ENCODE data around the gene SIM2.

SIM2 gene

GRCh38 chr21:36707763-36708285 is 8.9 kb downstream of the SIM2 start:
- H3K27me3 ChIP-seq (ENCODE audit: insufficient read depth, low read length, poor library complexity) = no peaks in the 10 kb centered on the region
- peaks cover 15% of the 10 kb centered on the region; the same call in 1 of the 2 replicates for H3K79me2 ChIP-seq (ENCODE audit: insufficient read depth, low read length)
- no peak overlapping the region for H3K9ac ChIP-seq (ENCODE audit: low read depth, low read length)
- no peak overlapping the region for H3K4me2 ChIP-seq (ENCODE audit: insufficient read depth, low read length)
- no peak overlapping the region for H2AFZ ChIP-seq (ENCODE audit: low read depth, low read length)
- no peak for DNase-seq
- H3K4me3 ChIP-seq (ENCODE audit: low read depth in 1 of 2, low read length in 2 of 2) = no peak overlapping the region
- H3K36me3 ChIP-seq (ENCODE audit: insufficient read depth, low read length) = no peaks in the 10 kb centered on the region
- H3K4me1 ChIP-seq (ENCODE audit: insufficient read depth, low read length) = peaks cover 13% of the 10 kb centered on the region
- H4K20me1 ChIP-seq (ENCODE audit: insufficient read depth, low read length) = no peaks in the 10 kb centered on the region
- TF ChIP-seq CTCF (IDR thresholded peaks at IDR 0.05; ENCODE audit: borderline replicate concordance, extremely low read depth, low read length, poor library complexity, severe bottlenecking) (no peak), EZH2 (IDR thresholded peaks at IDR 0.05; ENCODE audit: borderline replicate concordance, low read depth, low read length, severe bottlenecking) (no peak)
- ATAC-seq (ENCODE audit: insufficient read depth, low read depth) = no peak
- no peaks in the 10 kb centered on the region for H3K9me3 ChIP-seq (ENCODE audit: insufficient read depth, low read length, severe bottlenecking)
- no peak overlapping the region for H3K27ac ChIP-seq (ENCODE audit: low read length)

- no peak overlapping the region for H3K9ac ChIP-seq (ENCODE audit: low read depth, low read length)
- peaks cover 9% of the 10 kb centered on the region for H3K4me1 ChIP-seq (ENCODE audit: insufficient read depth, low read length)
- H4K20me1 ChIP-seq (ENCODE audit: insufficient read depth, low read length) = no peaks in the 10 kb centered on the region
- TF ChIP-seq CTCF (IDR thresholded peaks at IDR 0.05; ENCODE audit: borderline replicate concordance, extremely low read depth, low read length, poor library complexity, severe bottlenecking) (no peak), EZH2 (IDR thresholded peaks at IDR 0.05; ENCODE audit: borderline replicate concordance, low read depth, low read length, severe bottlenecking) (no peak)
- H3K4me3 ChIP-seq (ENCODE audit: low read depth in 1 of 2, low read length in 2 of 2) = no peak overlapping the region
- no peaks in the 10 kb centered on the region for H3K36me3 ChIP-seq (ENCODE audit: insufficient read depth, low read length)
- no peak overlapping the region for H3K4me2 ChIP-seq (ENCODE audit: insufficient read depth, low read length)
- H3K27me3 ChIP-seq (ENCODE audit: insufficient read depth, low read length, poor library complexity) = no peaks in the 10 kb centered on the region
- H3K27ac ChIP-seq (ENCODE audit: low read length) = no peak overlapping the region
- H3K9me3 ChIP-seq (ENCODE audit: insufficient read depth, low read length, severe bottlenecking) = no peaks in the 10 kb centered on the region
- no peak for ATAC-seq (ENCODE audit: insufficient read depth, low read depth)
- no peak for DNase-seq
- no peak overlapping the region for H2AFZ ChIP-seq (ENCODE audit: low read depth, low read length)
- H3K79me2 ChIP-seq (ENCODE audit: insufficient read depth, low read length) = peaks cover 9% of the 10 kb centered on the region; the same call in 1 of the 2 replicates
Observed at GRCh38 chr21:36708286-36709029, 9.5 kb downstream of the SIM2 start.

DNA sequence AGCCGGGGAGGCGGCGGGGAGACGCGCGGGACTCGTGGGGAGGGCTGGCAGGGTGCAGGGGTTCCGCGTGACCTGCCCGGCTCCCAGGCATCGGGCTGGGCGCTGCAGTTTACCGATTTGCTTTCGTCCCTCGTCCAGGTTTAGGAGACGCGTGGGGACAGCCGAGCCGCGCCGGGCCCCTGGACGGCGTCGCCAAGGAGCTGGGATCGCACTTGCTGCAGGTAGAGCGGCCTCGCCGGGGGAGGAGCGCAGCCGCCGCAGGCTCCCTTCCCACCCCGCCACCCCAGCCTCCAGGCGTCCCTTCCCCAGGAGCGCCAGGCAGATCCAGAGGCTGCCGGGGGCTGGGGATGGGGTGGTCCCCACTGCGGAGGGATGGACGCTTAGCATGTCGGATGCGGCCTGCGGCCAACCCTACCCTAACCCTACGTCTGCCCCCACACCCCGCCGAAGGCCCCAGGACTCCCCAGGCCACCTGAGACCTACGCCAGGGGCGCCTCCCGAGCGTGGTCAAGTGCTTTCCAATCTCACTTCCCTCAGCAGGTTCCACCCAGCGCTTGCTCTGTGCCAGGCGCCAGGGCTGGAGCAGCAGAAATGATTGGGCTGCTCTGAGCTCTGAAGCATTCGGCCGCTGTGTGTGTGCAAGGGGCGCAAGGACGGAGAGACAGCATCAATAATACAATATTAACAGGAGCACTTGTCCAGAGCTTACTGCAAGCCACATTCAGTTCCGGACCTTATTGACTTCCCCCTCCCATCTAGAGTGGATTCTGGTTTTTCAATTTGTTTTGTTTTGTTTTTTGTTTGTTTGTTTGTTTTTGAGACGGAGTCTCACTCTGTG is 10.3 kb downstream of the SIM2 start:
- Histone ChIP-seq H3K4me2 (ENCODE audit: insufficient read depth, low read length) (no peak overlapping the region), H3K79me2 (ENCODE audit: insufficient read depth, low read length) (peaks cover 4% of the 10 kb centered on the region; the same call in 1 of the 2 replicates), H3K27me3 (ENCODE audit: insufficient read depth, low read length, poor library complexity) (no peaks in the 10 kb centered on the region), H3K9ac (ENCODE audit: low read depth, low read length) (no peak overlapping the region), H2AFZ (ENCODE audit: low read depth, low read length) (no peak overlapping the region), H3K4me3 (ENCODE audit: low read depth in 1 of 2, low read length in 2 of 2) (no peak overlapping the region), H3K27ac (ENCODE audit: low read length) (no peak overlapping the region), H3K36me3 (ENCODE audit: insufficient read depth, low read length) (no peaks in the 10 kb centered on the region), H4K20me1 (ENCODE audit: insufficient read depth, low read length) (no peaks in the 10 kb centered on the region), H3K9me3 (ENCODE audit: insufficient read depth, low read length, severe bottlenecking) (no peaks in the 10 kb centered on the region), H3K4me1 (ENCODE audit: insufficient read depth, low read length) (peaks cover 9% of the 10 kb centered on the region)
- ATAC-seq (ENCODE audit: insufficient read depth, low read depth) (no peak), DNase-seq (no peak)
- no peak for TF ChIP-seq EZH2 (IDR thresholded peaks at IDR 0.05; ENCODE audit: borderline replicate concordance, low read depth, low read length, severe bottlenecking)
- no peak for TF ChIP-seq CTCF (IDR thresholded peaks at IDR 0.05; ENCODE audit: borderline replicate concordance, extremely low read depth, low read length, poor library complexity, severe bottlenecking)

Measured in DND-41 (cell line).